A549 (cell line): ENCODE measurements around the gene GPBAR1. TPM values are rescaled to one million over a fixed set of nuclear protein-coding genes. Genes with fewer than 3 reads are reported as not detected.

Source experiments
- ATAC-seq, 2 experiments: fragments of 200-7000 bp in 1 of 2; fragments of >200 bp in 1 of 2; cut with Nextera tagmentation in 1 of 2; cut with Tn5 transposase in 1 of 2; 3 replicates each; pipeline versions ENCODE4 v1.8.0 to v1.9.1; 2018 to 2020; ENCODE audit warnings: mild to moderate bottlenecking in 1 of 2, moderate library complexity in 1 of 2
- CTCF ChIA-PET: fragments of 300-600 bp; sonication (Branson Sonifier 250); formaldehyde crosslinking; extraction: SDS; loops from one replicate; lab custom pipeline; 2021; ENCODE audit warnings: antibody characterized with exemption, inconsistent platforms; lab: Yijun Ruan, JAX
- POLR2A ChIA-PET: fragments of 350-600 bp; formaldehyde crosslinking; extraction: SDS; loops from one replicate; lab custom pipeline; 2021; ENCODE audit warnings: antibody characterized with exemption, inconsistent platforms; lab: Yijun Ruan, JAX
- DNase-seq, 2 experiments: peaks; one replicate each; pipeline versions ENCODE4 v3.0.0 to v3.0.0-alpha.2; 2011 to 2016; ENCODE audit warnings: low read depth in 1 of 2, low spot score in 1 of 2
- FAIRE-seq: peaks from 2 replicates; lab custom pipeline; 2011; peaks lifted over from hg19 to GRCh38; lab: Jason Lieb, UNC
- H3K27ac ChIP-seq, 2 experiments: fragments of >200 bp; sonication (Bioruptor Twin); formaldehyde crosslinking; 3 replicates each; pipeline ENCODE4 v1.5.1; 2016 to 2017
- H3K4me1 ChIP-seq: fragments of >200 bp; sonication (Bioruptor Twin); formaldehyde crosslinking; 3 replicates; pipeline ENCODE4 v1.6.1; 2016
- H3K4me2 ChIP-seq: fragments of >200 bp; sonication (Bioruptor Twin); formaldehyde crosslinking; 3 replicates; pipeline ENCODE4 v1.6.1; 2016
- H3K4me3 ChIP-seq: fragments of >200 bp; sonication (Bioruptor Twin); formaldehyde crosslinking; 3 replicates; pipeline ENCODE4 v1.5.1; 2016
- H3K9me3 ChIP-seq: fragments of >200 bp; sonication (Bioruptor Twin); formaldehyde crosslinking; 3 replicates; pipeline ENCODE4 v1.6.1; 2016
- BHLHE40 ChIP-seq: IDR thresholded peaks from 2 replicates; pipeline ENCODE4 v1.6.1; 2012; ENCODE audit warnings: low read depth, low read length, inconsistent platforms
- CBX8 ChIP-seq: fragments of 200-600 bp; sonication (generic); IDR thresholded peaks from 2 replicates; pipeline ENCODE4 v1.6.1; 2016
- CEBPB ChIP-seq, 2 experiments: fragments of >200 bp in 1 of 2; sonication (Bioruptor Twin) in 1 of 2; formaldehyde crosslinking in 1 of 2; IDR thresholded peaks; 2 replicates each; pipeline ENCODE4 v1.6.1; 2012 to 2016
- CHD2 ChIP-seq: fragments of 150-350 bp; IDR thresholded peaks from 2 replicates; pipeline ENCODE4 v1.6.1; 2014; ENCODE audit warnings: low read length; ENCODE audit not compliant: partially characterized antibody
- CHD4 ChIP-seq: fragments of 200-600 bp; sonication (generic); IDR thresholded peaks from 2 replicates; pipeline ENCODE4 v1.6.1; 2016; ENCODE audit warnings: antibody characterized with exemption, mild to moderate bottlenecking, borderline replicate concordance
- FOSB ChIP-seq: fragments of 250-450 bp; sonication (Bioruptor Pico); IDR thresholded peaks from 2 replicates; pipeline ENCODE4 v1.5.0; 2020; ENCODE audit warnings: mild to moderate bottlenecking, moderate library complexity
- HOXB5 ChIP-seq: fragments of 250-450 bp; sonication (Bioruptor Pico); IDR thresholded peaks from 2 replicates; pipeline ENCODE4 v1.5.0; 2020; ENCODE audit warnings: mild to moderate bottlenecking, moderate library complexity
- KDM5A ChIP-seq: fragments of 200-600 bp; sonication (generic); IDR thresholded peaks from 2 replicates; pipeline ENCODE4 v1.6.1; 2016; ENCODE audit warnings: antibody characterized with exemption, mild to moderate bottlenecking
- NFE2L2 ChIP-seq: fragments of 150-350 bp; conservative IDR thresholded peaks from 2 replicates; pipeline ENCODE4 v1.6.1; 2014; ENCODE audit warnings: low read length
- PHF8 ChIP-seq: fragments of 200-600 bp; sonication (generic); IDR thresholded peaks from 2 replicates; pipeline ENCODE4 v1.6.1; 2016; ENCODE audit warnings: low read depth, mild to moderate bottlenecking, antibody characterized with exemption, moderate library complexity, borderline replicate concordance
- ZNF302 ChIP-seq: fragments of 250-450 bp; sonication (Bioruptor Pico); IDR thresholded peaks from 2 replicates; pipeline ENCODE4 v1.9.0; 2021; ENCODE audit warnings: inconsistent platforms, mild to moderate bottlenecking, moderate library complexity
- WGBS: methylation state at CpG from one replicate; pipeline ENCODE4 v1.1.6; 2017; ENCODE audit errors: missing lambda C conversion rate; 5-methylcytosine and 5-hydroxymethylcytosine counted together
- polyA plus RNA-seq, 4 experiments: library from polyadenylated mRNA; depleted of rRNA in 3 of 4; stranded (reverse); fragments of >200 nt; fragmentation: RNase III in 1 of 4; extraction: RNeasy Plus Mini Kit Qiagen cat#74134 plus additional on column Dnase treatment in 1 of 4; gene quantifications; 2 replicates in 3 of 4; 3 replicates in 1 of 4; pipeline ENCODE4 v1.2.3, GENCODE V29; 2011 to 2017
- TF ChIP-seq, protein P1 (sequence below): fragments of 200-600 bp; sonication (generic); IDR thresholded peaks from 2 replicates; pipeline ENCODE4 v1.6.1; 2016; ENCODE audit warnings: antibody characterized with exemption, mild to moderate bottlenecking, moderate library complexity
- TF ChIP-seq, protein P2 (sequence below): fragments of 250-450 bp; sonication (Bioruptor Pico); IDR thresholded peaks from 2 replicates; pipeline ENCODE4 v1.5.0; 2020; ENCODE audit warnings: low read depth, mild to moderate bottlenecking, moderate library complexity
- TF ChIP-seq, protein P3 (sequence below): fragments of >200 bp; sonication (Bioruptor Twin); formaldehyde crosslinking; IDR thresholded peaks from 2 replicates; pipeline ENCODE4 v1.6.1; 2016
- TF ChIP-seq, protein P4 (sequence below): IDR thresholded peaks from 2 replicates; pipeline ENCODE4 v1.6.1; 2012

The GPBAR1 gene
- polyA plus RNA-seq, 2 of the 4 experiments (the other 2 are of a cell fraction) = 0.06 to 0.12 TPM

DNA sequence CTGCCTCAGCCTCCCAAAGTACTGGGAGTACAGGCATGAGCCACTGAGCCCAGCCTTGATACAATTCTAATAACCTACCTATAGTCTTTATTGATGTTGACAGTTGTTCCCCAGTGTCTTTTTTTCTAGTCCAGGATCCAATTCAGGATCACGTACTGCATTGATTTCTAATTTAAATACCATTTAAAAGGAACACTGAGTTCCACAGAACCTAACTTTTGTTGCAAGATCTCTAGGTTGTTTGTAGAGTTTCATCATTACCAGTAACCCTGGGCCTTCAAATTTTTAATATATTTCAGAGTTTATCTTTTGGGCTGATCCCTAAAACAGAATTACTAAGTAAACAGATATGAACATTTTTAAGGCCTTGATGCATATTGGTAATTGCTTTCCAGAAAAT lies 52.5 kb downstream of the GPBAR1 start:
- H3K4me2 ChIP-seq = no peak overlapping the region
- ATAC-seq (no peak), FAIRE-seq (no peak), DNase-seq (no peak)
- POLR2A ChIA-PET = no interaction called here
- H3K9me3 ChIP-seq = no peaks in the 10 kb centered on the region
- no peak for TF ChIP-seq ZNF302 (CRISPR knock-in tag)
- TF ChIP-seq, protein P1, sequence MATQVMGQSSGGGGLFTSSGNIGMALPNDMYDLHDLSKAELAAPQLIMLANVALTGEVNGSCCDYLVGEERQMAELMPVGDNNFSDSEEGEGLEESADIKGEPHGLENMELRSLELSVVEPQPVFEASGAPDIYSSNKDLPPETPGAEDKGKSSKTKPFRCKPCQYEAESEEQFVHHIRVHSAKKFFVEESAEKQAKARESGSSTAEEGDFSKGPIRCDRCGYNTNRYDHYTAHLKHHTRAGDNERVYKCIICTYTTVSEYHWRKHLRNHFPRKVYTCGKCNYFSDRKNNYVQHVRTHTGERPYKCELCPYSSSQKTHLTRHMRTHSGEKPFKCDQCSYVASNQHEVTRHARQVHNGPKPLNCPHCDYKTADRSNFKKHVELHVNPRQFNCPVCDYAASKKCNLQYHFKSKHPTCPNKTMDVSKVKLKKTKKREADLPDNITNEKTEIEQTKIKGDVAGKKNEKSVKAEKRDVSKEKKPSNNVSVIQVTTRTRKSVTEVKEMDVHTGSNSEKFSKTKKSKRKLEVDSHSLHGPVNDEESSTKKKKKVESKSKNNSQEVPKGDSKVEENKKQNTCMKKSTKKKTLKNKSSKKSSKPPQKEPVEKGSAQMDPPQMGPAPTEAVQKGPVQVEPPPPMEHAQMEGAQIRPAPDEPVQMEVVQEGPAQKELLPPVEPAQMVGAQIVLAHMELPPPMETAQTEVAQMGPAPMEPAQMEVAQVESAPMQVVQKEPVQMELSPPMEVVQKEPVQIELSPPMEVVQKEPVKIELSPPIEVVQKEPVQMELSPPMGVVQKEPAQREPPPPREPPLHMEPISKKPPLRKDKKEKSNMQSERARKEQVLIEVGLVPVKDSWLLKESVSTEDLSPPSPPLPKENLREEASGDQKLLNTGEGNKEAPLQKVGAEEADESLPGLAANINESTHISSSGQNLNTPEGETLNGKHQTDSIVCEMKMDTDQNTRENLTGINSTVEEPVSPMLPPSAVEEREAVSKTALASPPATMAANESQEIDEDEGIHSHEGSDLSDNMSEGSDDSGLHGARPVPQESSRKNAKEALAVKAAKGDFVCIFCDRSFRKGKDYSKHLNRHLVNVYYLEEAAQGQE = no peak
- TF ChIP-seq, protein P2, sequence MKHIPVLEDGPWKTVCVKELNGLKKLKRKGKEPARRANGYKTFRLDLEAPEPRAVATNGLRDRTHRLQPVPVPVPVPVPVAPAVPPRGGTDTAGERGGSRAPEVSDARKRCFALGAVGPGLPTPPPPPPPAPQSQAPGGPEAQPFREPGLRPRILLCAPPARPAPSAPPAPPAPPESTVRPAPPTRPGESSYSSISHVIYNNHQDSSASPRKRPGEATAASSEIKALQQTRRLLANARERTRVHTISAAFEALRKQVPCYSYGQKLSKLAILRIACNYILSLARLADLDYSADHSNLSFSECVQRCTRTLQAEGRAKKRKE (CRISPR knock-in tag) = no peak
- no peak for TF ChIP-seq CHD4
- TF ChIP-seq BHLHE40 = no peak
- TF ChIP-seq CEBPB (IDR thresholded peaks at IDR 0.05) = no peak
- TF ChIP-seq, protein P3, sequence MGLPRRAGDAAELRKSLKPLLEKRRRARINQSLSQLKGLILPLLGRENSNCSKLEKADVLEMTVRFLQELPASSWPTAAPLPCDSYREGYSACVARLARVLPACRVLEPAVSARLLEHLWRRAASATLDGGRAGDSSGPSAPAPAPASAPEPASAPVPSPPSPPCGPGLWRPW = no peak
- no peak for TF ChIP-seq PHF8
- TF ChIP-seq, protein P4, sequence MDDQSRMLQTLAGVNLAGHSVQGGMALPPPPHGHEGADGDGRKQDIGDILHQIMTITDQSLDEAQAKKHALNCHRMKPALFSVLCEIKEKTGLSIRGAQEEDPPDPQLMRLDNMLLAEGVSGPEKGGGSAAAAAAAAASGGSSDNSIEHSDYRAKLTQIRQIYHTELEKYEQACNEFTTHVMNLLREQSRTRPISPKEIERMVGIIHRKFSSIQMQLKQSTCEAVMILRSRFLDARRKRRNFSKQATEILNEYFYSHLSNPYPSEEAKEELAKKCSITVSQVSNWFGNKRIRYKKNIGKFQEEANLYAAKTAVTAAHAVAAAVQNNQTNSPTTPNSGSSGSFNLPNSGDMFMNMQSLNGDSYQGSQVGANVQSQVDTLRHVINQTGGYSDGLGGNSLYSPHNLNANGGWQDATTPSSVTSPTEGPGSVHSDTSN = no peak
- TF ChIP-seq KDM5A = no peak
- no peak for TF ChIP-seq CHD2
- TF ChIP-seq FOSB (CRISPR knock-in tag) = no peak
- TF ChIP-seq NFE2L2 = no peak
- TF ChIP-seq HOXB5 (CRISPR knock-in tag) = no peak
- TF ChIP-seq CBX8 = no peak
- 95% methylated on average over 1 of the region's 1 CpG for WGBS
- H3K4me1 ChIP-seq = peaks cover 37% of the 10 kb centered on the region
- no peak overlapping the region; a peak in 1 of 6 replicates for H3K27ac ChIP-seq
- H3K4me3 ChIP-seq = no peak overlapping the region
- CTCF ChIA-PET = interaction anchor here (0.9 kb wide), 2 partner anchors 12 to 21 kb away, joined by 3 to 5 read pairs; partner anchors contain the start of gene TMBIM1

Other genes starting within 250 kb of the GPBAR1 start
- gene RUFY4, start 191.8 kb upstream of the GPBAR1 start, polyA plus RNA-seq (2011; rRNA removed) = 0.04 TPM in 1 of 2 replicates, not detected in the other
- gene RUFY4, start 191.8 kb upstream of the GPBAR1 start, polyA plus RNA-seq (2017; fragmentation: RNase III; extraction: RNeasy Plus Mini Kit Qiagen cat#74134 plus additional on column Dnase treatment) = not detected in 3 replicates
- 0.08 TPM in 1 of 2 replicates, not detected in the other for gene CXCR2, start 135.0 kb upstream of the GPBAR1 start, polyA plus RNA-seq (2011; rRNA removed)
- not detected in 3 replicates for gene CXCR2, start 135.0 kb upstream of the GPBAR1 start, polyA plus RNA-seq (2017; fragmentation: RNase III; extraction: RNeasy Plus Mini Kit Qiagen cat#74134 plus additional on column Dnase treatment)
- not detected in 2 replicates for gene CXCR1, start 94.1 kb upstream of the GPBAR1 start, polyA plus RNA-seq (2011; rRNA removed)
- not detected in 3 replicates for gene CXCR1, start 94.1 kb upstream of the GPBAR1 start, polyA plus RNA-seq (2017; fragmentation: RNase III; extraction: RNeasy Plus Mini Kit Qiagen cat#74134 plus additional on column Dnase treatment)
- 279 and 374 TPM in 2 replicates for gene ARPC2, start 43.8 kb upstream of the GPBAR1 start, polyA plus RNA-seq (2011; rRNA removed)
- 263 to 283 TPM (median 273 TPM) in 3 replicates for gene ARPC2, start 43.8 kb upstream of the GPBAR1 start, polyA plus RNA-seq (2017; fragmentation: RNase III; extraction: RNeasy Plus Mini Kit Qiagen cat#74134 plus additional on column Dnase treatment)
- 71.3 and 82.0 TPM in 2 replicates for gene AAMP, start 9.1 kb downstream of the GPBAR1 start, polyA plus RNA-seq (2011; rRNA removed)
- gene AAMP, start 9.1 kb downstream of the GPBAR1 start, polyA plus RNA-seq (2017; fragmentation: RNase III; extraction: RNeasy Plus Mini Kit Qiagen cat#74134 plus additional on column Dnase treatment) = 165 to 173 TPM (median 168 TPM) in 3 replicates
- 46.2 and 52.6 TPM in 2 replicates for gene PNKD, start 9.5 kb downstream of the GPBAR1 start, polyA plus RNA-seq (2011; rRNA removed)
- 47.2 to 51.7 TPM (median 51.6 TPM) in 3 replicates for gene PNKD, start 9.5 kb downstream of the GPBAR1 start, polyA plus RNA-seq (2017; fragmentation: RNase III; extraction: RNeasy Plus Mini Kit Qiagen cat#74134 plus additional on column Dnase treatment)
- 61.4 and 91.5 TPM in 2 replicates for gene TMBIM1, start 31.5 kb downstream of the GPBAR1 start, polyA plus RNA-seq (2011; rRNA removed)
- gene TMBIM1, start 31.5 kb downstream of the GPBAR1 start, polyA plus RNA-seq (2017; fragmentation: RNase III; extraction: RNeasy Plus Mini Kit Qiagen cat#74134 plus additional on column Dnase treatment) = 66.6 to 72.1 TPM (median 70.4 TPM) in 3 replicates
- gene CATIP, start 95.8 kb downstream of the GPBAR1 start, polyA plus RNA-seq (2011; rRNA removed) = 0.17 and 0.41 TPM in 2 replicates
- 0.09 to 0.15 TPM in 2 of 3 replicates, not detected in the other for gene CATIP, start 95.8 kb downstream of the GPBAR1 start, polyA plus RNA-seq (2017; fragmentation: RNase III; extraction: RNeasy Plus Mini Kit Qiagen cat#74134 plus additional on column Dnase treatment)
- gene SLC11A1, start 121.3 kb downstream of the GPBAR1 start, polyA plus RNA-seq (2011; rRNA removed) = 0.36 and 0.52 TPM in 2 replicates
- gene SLC11A1, start 121.3 kb downstream of the GPBAR1 start, polyA plus RNA-seq (2017; fragmentation: RNase III; extraction: RNeasy Plus Mini Kit Qiagen cat#74134 plus additional on column Dnase treatment) = 0.11 to 0.18 TPM (median 0.14 TPM) in 3 replicates
- 50.3 and 64.3 TPM in 2 replicates for gene CTDSP1, start 138.9 kb downstream of the GPBAR1 start, polyA plus RNA-seq (2011; rRNA removed)
- gene CTDSP1, start 138.9 kb downstream of the GPBAR1 start, polyA plus RNA-seq (2017; fragmentation: RNase III; extraction: RNeasy Plus Mini Kit Qiagen cat#74134 plus additional on column Dnase treatment) = 34.6 to 42.8 TPM (median 39.5 TPM) in 3 replicates
- gene VIL1, start 158.1 kb downstream of the GPBAR1 start, polyA plus RNA-seq (2011; rRNA removed) = 2.3 and 3.7 TPM in 2 replicates
- 1.2 to 1.9 TPM (median 1.9 TPM) in 3 replicates for gene VIL1, start 158.1 kb downstream of the GPBAR1 start, polyA plus RNA-seq (2017; fragmentation: RNase III; extraction: RNeasy Plus Mini Kit Qiagen cat#74134 plus additional on column Dnase treatment)